ENCODE measurements around the gene CELSR3.

GRCh38 chr3:48598323-48599076, 64.2 kb downstream of the CELSR3 start:
- TF ChIP-seq CTCF (IDR thresholded peaks at IDR 0.05) (peak in 1 of 3 donors; percentile 24), EP300 (IDR thresholded peaks at IDR 0.05) (no peak), POLR2A (IDR thresholded peaks at IDR 0.05) (no peak)

Measured in ovary (tissue), 3 donors.